Transverse colon (tissue), 4 donors: Measurements from ENCODE around the gene PNISR.

Experiments
- EP300 ChIP-seq: sonication (generic); formaldehyde crosslinking; IDR thresholded peaks from one replicate; pipeline ENCODE4 v1.6.1; 2017; ENCODE audit warnings: antibody characterized with exemption, low read depth
- POLR2A ChIP-seq: fragments of 450-650 bp; IDR thresholded peaks from one replicate; pipeline ENCODE4 v1.6.1; 2016; ENCODE audit warnings: antibody characterized with exemption, mild to moderate bottlenecking, moderate library complexity
- POLR2AphosphoS5 ChIP-seq, 3 donors: sonication (generic); formaldehyde crosslinking; IDR thresholded peaks; one replicate each; pipeline ENCODE4 v1.6.1; 2016; ENCODE audit warnings: antibody characterized with exemption in 3 of 3
- TF ChIP-seq, protein P1 (sequence below), 5 experiments: fragments of 200-600 bp in 3 of 5; fragments of 450-650 bp in 2 of 5; sonication (generic) in 3 of 5; IDR thresholded peaks; 1 replicate in 2 of 5; 2 replicates in 3 of 5; pipeline ENCODE4 v1.5.1; 2016 to 2017; ENCODE audit warnings: antibody characterized with exemption in 5 of 5, inconsistent platforms in 3 of 5, mild to moderate bottlenecking in 2 of 5, moderate library complexity in 1 of 5

GRCh38 chr6:99434702-99435530 lies 9.8 kb upstream of the PNISR start:
- TF ChIP-seq, protein P1, sequence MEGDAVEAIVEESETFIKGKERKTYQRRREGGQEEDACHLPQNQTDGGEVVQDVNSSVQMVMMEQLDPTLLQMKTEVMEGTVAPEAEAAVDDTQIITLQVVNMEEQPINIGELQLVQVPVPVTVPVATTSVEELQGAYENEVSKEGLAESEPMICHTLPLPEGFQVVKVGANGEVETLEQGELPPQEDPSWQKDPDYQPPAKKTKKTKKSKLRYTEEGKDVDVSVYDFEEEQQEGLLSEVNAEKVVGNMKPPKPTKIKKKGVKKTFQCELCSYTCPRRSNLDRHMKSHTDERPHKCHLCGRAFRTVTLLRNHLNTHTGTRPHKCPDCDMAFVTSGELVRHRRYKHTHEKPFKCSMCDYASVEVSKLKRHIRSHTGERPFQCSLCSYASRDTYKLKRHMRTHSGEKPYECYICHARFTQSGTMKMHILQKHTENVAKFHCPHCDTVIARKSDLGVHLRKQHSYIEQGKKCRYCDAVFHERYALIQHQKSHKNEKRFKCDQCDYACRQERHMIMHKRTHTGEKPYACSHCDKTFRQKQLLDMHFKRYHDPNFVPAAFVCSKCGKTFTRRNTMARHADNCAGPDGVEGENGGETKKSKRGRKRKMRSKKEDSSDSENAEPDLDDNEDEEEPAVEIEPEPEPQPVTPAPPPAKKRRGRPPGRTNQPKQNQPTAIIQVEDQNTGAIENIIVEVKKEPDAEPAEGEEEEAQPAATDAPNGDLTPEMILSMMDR (IDR thresholded peaks at IDR 0.05) = peak; percentile 57 to 87 (median 72)
- no peak for TF ChIP-seq EP300
- TF ChIP-seq POLR2A = no peak
- TF ChIP-seq POLR2AphosphoS5 (IDR thresholded peaks at IDR 0.05) = no peak
